Keratinocyte (primary cell): ENCODE data around the gene HBG2. TPM values are rescaled to one million over a fixed set of nuclear protein-coding genes. Genes with fewer than 3 reads are reported as not detected.

Source experiments
- DNase-seq: peaks from one replicate; pipeline ENCODE4 v3.0.0-alpha.2; 2011; ENCODE audit warnings: low read depth, missing footprints, low spot score
- FAIRE-seq: peaks from 2 replicates; lab custom pipeline; 2011; peaks lifted over from hg19 to GRCh38; lab: Jason Lieb, UNC
- H2AFZ ChIP-seq: 2 replicates; pipeline ENCODE4 v1.6.0; 2012; ENCODE audit warnings: low read length, control low read depth, inconsistent platforms; ENCODE audit not compliant: control insufficient read depth
- H3K27ac ChIP-seq: 2 replicates; pipeline ENCODE4 v1.5.1; 2011; ENCODE audit warnings: low read length; ENCODE audit not compliant: control insufficient read depth, insufficient read depth
- H3K27me3 ChIP-seq: 3 replicates; pipeline ENCODE4 v1.6.0; 2011; ENCODE audit warnings: low read length; ENCODE audit not compliant: control insufficient read depth, insufficient read depth; ENCODE audit errors: extremely low read depth
- H3K36me3 ChIP-seq, 2 experiments: 2 replicates in 1 of 2; 3 replicates in 1 of 2; pipeline ENCODE4 v1.5.1; 2011; ENCODE audit warnings: low read length in 2 of 2, mild to moderate bottlenecking in 1 of 2; ENCODE audit not compliant: control insufficient read depth in 2 of 2, insufficient read depth in 2 of 2; ENCODE audit errors: extremely low read depth in 1 of 2
- H3K4me1 ChIP-seq: 3 replicates; pipeline ENCODE4 v1.5.1; 2011; ENCODE audit warnings: low read length; ENCODE audit not compliant: control insufficient read depth, insufficient read depth; ENCODE audit errors: extremely low read depth
- H3K4me2 ChIP-seq: 3 replicates; pipeline ENCODE4 v1.6.0; 2011; ENCODE audit warnings: low read depth, low read length; ENCODE audit not compliant: control insufficient read depth, insufficient read depth; ENCODE audit errors: extremely low read depth
- H3K4me3 ChIP-seq, 3 experiments: fragments of 200-600 bp in 1 of 3; sonication (generic) in 1 of 3; 2 replicates in 2 of 3; 3 replicates in 1 of 3; pipeline ENCODE4 v1.5.1; 2011 to 2016; ENCODE audit warnings: low read length in 3 of 3, mild to moderate bottlenecking in 3 of 3, control low read depth in 2 of 3, inconsistent platforms in 1 of 3, low read depth in 1 of 3, mixed read lengths in 1 of 3, mixed run types in 1 of 3, moderate library complexity in 1 of 3; ENCODE audit not compliant: control insufficient read depth in 2 of 3, insufficient read depth in 2 of 3; ENCODE audit errors: extremely low read depth in 1 of 3
- H3K79me2 ChIP-seq: 2 replicates; pipeline ENCODE4 v1.6.0; 2012; ENCODE audit warnings: low read length; ENCODE audit not compliant: control insufficient read depth, insufficient read depth
- H3K9ac ChIP-seq: 3 replicates; pipeline ENCODE4 v1.6.0; 2011; ENCODE audit warnings: low read length; ENCODE audit not compliant: control insufficient read depth, insufficient read depth; ENCODE audit errors: extremely low read depth
- H3K9me1 ChIP-seq: 3 replicates; pipeline ENCODE4 v1.6.0; 2011; ENCODE audit warnings: low read length; ENCODE audit not compliant: control insufficient read depth, insufficient read depth; ENCODE audit errors: extremely low read depth
- H3K9me3 ChIP-seq: 2 replicates; pipeline ENCODE4 v1.5.1; 2012; ENCODE audit warnings: low read depth, low read length; ENCODE audit not compliant: control insufficient read depth
- H4K20me1 ChIP-seq: 3 replicates; pipeline ENCODE4 v1.6.0; 2011; ENCODE audit warnings: low read length; ENCODE audit not compliant: control insufficient read depth, insufficient read depth; ENCODE audit errors: extremely low read depth
- EZH2 ChIP-seq: IDR thresholded peaks from one replicate; pipeline ENCODE4 v1.6.1; 2012; ENCODE audit warnings: inconsistent platforms, mild to moderate bottlenecking, low read length, moderate library complexity
- dilution Hi-C: fragments of 300-500 bp; cut with MboI; formaldehyde crosslinking; loops from one replicate; pipeline ENCODE4 v1.7.0; 2020; ENCODE audit warnings: low sequenced_read_pairs; ENCODE audit not compliant: extremely low pct_ligation_motif_present
- polyA plus RNA-seq, 5 experiments: library from polyadenylated mRNA; depleted of rRNA in 3 of 5; stranded (reverse) in 3 of 5; stranded (forward) in 1 of 5; unstranded in 1 of 5; fragments of >200 nt; gene quantifications; 1 replicate in 1 of 5; 2 replicates in 3 of 5; 3 replicates in 1 of 5; pipeline versions ENCODE4 v1.2.1 to v1.2.3, GENCODE V29; 2011 to 2012; ENCODE audit warnings: missing spikeins in 2 of 5, low read depth in 1 of 5, low replicate concordance in 1 of 5
- TF ChIP-seq, protein P1 (sequence below), 3 experiments: IDR thresholded peaks in 1 of 3; conservative IDR thresholded peaks in 1 of 3; optimal IDR thresholded peaks in 1 of 3; 2 replicates in 2 of 3; 3 replicates in 1 of 3; pipeline versions ENCODE3 to v1.5.1; 2011; ENCODE audit warnings: low read length in 3 of 3, mild to moderate bottlenecking in 3 of 3, moderate library complexity in 2 of 3, control low read depth in 1 of 3, inconsistent platforms in 1 of 3; ENCODE audit not compliant: insufficient read depth in 2 of 3; ENCODE audit errors: extremely low read depth in 1 of 3

Gene HBG2
- polyA plus RNA-seq, 1 donor (not counting 4 experiments of a cell fraction or from before 2014, with no cell fraction given) = 0.73 TPM

DNA sequence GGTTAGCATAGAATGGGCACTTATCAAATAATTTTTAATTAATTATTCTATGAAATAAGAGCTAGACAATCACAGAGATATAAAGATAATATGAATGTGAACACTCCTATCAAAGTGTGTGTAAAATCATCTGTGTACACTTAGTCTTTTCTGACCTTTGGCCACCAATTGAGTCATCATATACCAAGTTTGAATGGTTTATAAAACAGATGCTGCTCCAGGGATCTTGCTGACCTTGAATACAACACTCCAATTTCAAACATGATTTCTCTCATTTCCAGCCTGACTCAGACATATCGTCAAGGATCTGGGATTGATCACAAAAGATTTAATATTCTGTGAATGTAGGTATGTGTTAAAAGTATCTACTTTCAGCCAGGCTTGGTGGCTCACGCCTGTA is 51.2 kb downstream of the HBG2 start:
- dilution Hi-C loops = no loop called here
- H2AFZ ChIP-seq = no peak overlapping the region
- no peak overlapping the region for H3K4me3 ChIP-seq
- DNase-seq = no peak
- no peak for TF ChIP-seq EZH2
- TF ChIP-seq, protein P1, sequence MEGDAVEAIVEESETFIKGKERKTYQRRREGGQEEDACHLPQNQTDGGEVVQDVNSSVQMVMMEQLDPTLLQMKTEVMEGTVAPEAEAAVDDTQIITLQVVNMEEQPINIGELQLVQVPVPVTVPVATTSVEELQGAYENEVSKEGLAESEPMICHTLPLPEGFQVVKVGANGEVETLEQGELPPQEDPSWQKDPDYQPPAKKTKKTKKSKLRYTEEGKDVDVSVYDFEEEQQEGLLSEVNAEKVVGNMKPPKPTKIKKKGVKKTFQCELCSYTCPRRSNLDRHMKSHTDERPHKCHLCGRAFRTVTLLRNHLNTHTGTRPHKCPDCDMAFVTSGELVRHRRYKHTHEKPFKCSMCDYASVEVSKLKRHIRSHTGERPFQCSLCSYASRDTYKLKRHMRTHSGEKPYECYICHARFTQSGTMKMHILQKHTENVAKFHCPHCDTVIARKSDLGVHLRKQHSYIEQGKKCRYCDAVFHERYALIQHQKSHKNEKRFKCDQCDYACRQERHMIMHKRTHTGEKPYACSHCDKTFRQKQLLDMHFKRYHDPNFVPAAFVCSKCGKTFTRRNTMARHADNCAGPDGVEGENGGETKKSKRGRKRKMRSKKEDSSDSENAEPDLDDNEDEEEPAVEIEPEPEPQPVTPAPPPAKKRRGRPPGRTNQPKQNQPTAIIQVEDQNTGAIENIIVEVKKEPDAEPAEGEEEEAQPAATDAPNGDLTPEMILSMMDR (optimal IDR thresholded peaks at IDR 0.05 in 1 of 3, IDR thresholded peaks at IDR 0.05 in 1 of 3, conservative IDR thresholded peaks at IDR 0.05 in 1 of 3; ENCODE audit: extremely low read depth in 1 of 3, insufficient read depth in 2 of 3, low read length in 3 of 3) = no peak
- H4K20me1 ChIP-seq = no peaks in the 10 kb centered on the region
- H3K4me2 ChIP-seq = no peak overlapping the region
- no peak for FAIRE-seq
- no peaks in the 10 kb centered on the region for H3K27me3 ChIP-seq
- H3K9ac ChIP-seq = no peak overlapping the region
- no peaks in the 10 kb centered on the region for H3K9me3 ChIP-seq
- no peaks in the 10 kb centered on the region for H3K9me1 ChIP-seq
- H3K79me2 ChIP-seq = no peaks in the 10 kb centered on the region
- no peaks in the 10 kb centered on the region for H3K4me1 ChIP-seq
- no peaks in the 10 kb centered on the region for H3K36me3 ChIP-seq
- H3K27ac ChIP-seq = no peak overlapping the region

Other genes with a start within 250 kb of the HBG2 start
- gene OR52J3, start 208.3 kb downstream of the HBG2 start, polyA plus RNA-seq = not detected in 3 replicates
- gene OR52E2, start 195.2 kb downstream of the HBG2 start, polyA plus RNA-seq = not detected in 3 replicates
- not detected in 3 replicates for gene OR52E1, start 185.2 kb downstream of the HBG2 start, polyA plus RNA-seq
- gene OR52A5, start 116.4 kb downstream of the HBG2 start, polyA plus RNA-seq = not detected in 3 replicates
- gene OR52A1, start 100.0 kb downstream of the HBG2 start, polyA plus RNA-seq = not detected in 3 replicates
- gene OR51V1, start 54.1 kb downstream of the HBG2 start, polyA plus RNA-seq = not detected in 3 replicates
- not detected in 3 replicates for gene HBB, start 27.7 kb downstream of the HBG2 start, polyA plus RNA-seq
- not detected in 3 replicates for gene HBD, start 20.3 kb downstream of the HBG2 start, polyA plus RNA-seq
- gene HBG1, start 4.9 kb downstream of the HBG2 start, polyA plus RNA-seq = 0.30 to 0.31 TPM in 2 of 3 replicates, not detected in the other
- 0.19 to 0.26 TPM in 2 of 3 replicates, not detected in the other for gene HBE1, start 15.2 kb upstream of the HBG2 start, polyA plus RNA-seq
- not detected in 3 replicates for gene OR51B4, start 47.2 kb upstream of the HBG2 start, polyA plus RNA-seq
- not detected in 3 replicates for gene OR51B2, start 69.5 kb upstream of the HBG2 start, polyA plus RNA-seq
- gene OR51B5, start 88.7 kb upstream of the HBG2 start, polyA plus RNA-seq = not detected in 3 replicates
- not detected in 3 replicates for gene OR51B6, start 96.7 kb upstream of the HBG2 start, polyA plus RNA-seq
- not detected in 3 replicates for gene OR51M1, start 129.0 kb upstream of the HBG2 start, polyA plus RNA-seq
- gene OR51Q1, start 167.3 kb upstream of the HBG2 start, polyA plus RNA-seq = not detected in 3 replicates
- gene OR51I1, start 186.7 kb upstream of the HBG2 start, polyA plus RNA-seq = not detected in 3 replicates
- not detected in 3 replicates for gene OR51I2, start 194.5 kb upstream of the HBG2 start, polyA plus RNA-seq
- gene OR52D1, start 233.9 kb upstream of the HBG2 start, polyA plus RNA-seq = not detected in 3 replicates